Left ventricle myocardium inferior (tissue), 1 donor: ENCODE data around the gene WDR13. TPM values are rescaled to one million over a fixed set of nuclear protein-coding genes. Genes with fewer than 3 reads are reported as not detected.
A peak's percentile ranks its signal among the peaks of the same experiment; 100 is the strongest.
"Not testable (repeated sequence)": the region's sequence is repeated elsewhere in the genome, so short reads cannot be mapped to it uniquely, and the experiment has no call there.

Source experiments
- DNase-seq: peaks from one replicate; pipeline ENCODE4 v3.0.0-alpha.2; 2020
- H3K27ac ChIP-seq: fragments of 200-600 bp; replicated peaks from 2 replicates; pipeline ENCODE4 v1.8.0; 2021
- H3K27me3 ChIP-seq: fragments of 200-600 bp; 2 replicates; pipeline ENCODE4 v1.8.0; 2021; ENCODE audit warnings: low read depth
- H3K36me3 ChIP-seq: fragments of 200-600 bp; 2 replicates; pipeline ENCODE4 v1.8.0; 2021
- H3K4me1 ChIP-seq: fragments of 200-600 bp; 2 replicates; pipeline ENCODE4 v1.8.0; 2021
- H3K4me3 ChIP-seq: fragments of 200-600 bp; 2 replicates; pipeline ENCODE4 v1.8.0; 2021; ENCODE audit warnings: mild to moderate bottlenecking, moderate library complexity
- H3K9me3 ChIP-seq: fragments of 200-600 bp; replicated peaks from 2 replicates; pipeline ENCODE4 v1.8.0; 2021
- CTCF ChIP-seq: fragments of 200-600 bp; IDR thresholded peaks from 2 replicates; pipeline ENCODE4 v1.8.0; 2021; ENCODE audit warnings: antibody characterized with exemption, mild to moderate bottlenecking, borderline replicate concordance
- intact Hi-C: fragments of 100-400 bp; cut with micrococcal nuclease; formaldehyde crosslinking; loops from one replicate; pipeline ENCODE4 v1.11.0; 2022
- long read RNA-seq: library from polyadenylated mRNA; unstranded; transcript quantifications from one replicate; pipeline ENCODE4 v2.0.0, GENCODE V29; 2021
- total RNA-seq: library from RNA; stranded (reverse); fragmentation: NEBNext Ultra II Directional; extraction: Animal tissue kit (Norgen Biotek cat#: 25700); gene quantifications from one replicate; pipeline ENCODE4 v1.2.1, GENCODE V29; 2021
- donor health status: DM: no; HTN: yes; CAD: no; lungs with severe emphysema.

The WDR13 gene
- total RNA-seq: 137 TPM
- long read RNA-seq, full-length matches to known transcripts: 172 of 249 reads
- long read RNA-seq, partial matches to known transcripts: 29 of 249 reads
- long read RNA-seq, other reads (novel, unspliced or antisense): 48 of 249 reads

GRCh38 chrX:48597353-48598264 lies at the start of gene WDR13:
Gene WDR13, plus strand, starts transcription at chrX:48597492. Its CDS starts 505 bp downstream, at chrX:48597997.
- H3K36me3 ChIP-seq: peaks cover 39% of the 10 kb centered on the region
- no peak for TF ChIP-seq CTCF
- intact Hi-C loops: no loop called here
- no peaks in the 10 kb centered on the region for H3K9me3 ChIP-seq
- H3K4me3 ChIP-seq: peak within 1 kb of the TSS; percentile 74
- peak within 1 kb of the TSS; percentile 99 for H3K27ac ChIP-seq
- DNase-seq: peak; percentile 91
- peaks cover 16% of the 10 kb centered on the region for H3K4me1 ChIP-seq
- H3K27me3 ChIP-seq: no peaks in the 10 kb centered on the region

- Histone ChIP-seq H3K4me3 (no peak overlapping the region), H3K9me3 (no peaks in the 10 kb centered on the region), H3K4me1 (peaks cover 6% of the 10 kb centered on the region), H3K27me3 (no peaks in the 10 kb centered on the region), H3K36me3 (peaks cover 32% of the 10 kb centered on the region), H3K27ac (no peak overlapping the region)
- TF ChIP-seq CTCF: no peak
- DNase-seq: no peak
- intact Hi-C loops: no loop called here
Measured at GRCh38 chrX:48548871-48549270, 48.4 kb upstream of the WDR13 start.

GRCh38 chrX:48555731-48556325 lies 41.5 kb upstream of the WDR13 start:
- H3K4me3 ChIP-seq, H3K9me3 ChIP-seq, DNase-seq, H3K27me3 ChIP-seq, intact Hi-C loops: not testable (repeated sequence)
- H3K4me1 ChIP-seq: peaks cover 11% of the 10 kb centered on the region
- peaks cover 20% of the 10 kb centered on the region for H3K36me3 ChIP-seq
- H3K27ac ChIP-seq: peak overlapping the region; percentile 73

GRCh38 chrX:48558271-48558670 lies 39.0 kb upstream of the WDR13 start:
- no peaks in the 10 kb centered on the region for H3K9me3 ChIP-seq
- peak overlapping the region; percentile 50 for H3K27ac ChIP-seq
- peaks cover 21% of the 10 kb centered on the region for H3K36me3 ChIP-seq
- H3K27me3 ChIP-seq: no peaks in the 10 kb centered on the region
- H3K4me1 ChIP-seq: peaks cover 6% of the 10 kb centered on the region
- intact Hi-C loops: no loop called here
- no peak for TF ChIP-seq CTCF
- no peak for DNase-seq
- no peak overlapping the region for H3K4me3 ChIP-seq

GRCh38 chrX:48559636-48560035 lies 37.7 kb upstream of the WDR13 start:
- H3K27me3 ChIP-seq: no peaks in the 10 kb centered on the region
- TF ChIP-seq CTCF: no peak
- H3K4me3 ChIP-seq: no peak overlapping the region
- DNase-seq: no peak
- no peak overlapping the region for H3K27ac ChIP-seq
- peaks cover 12% of the 10 kb centered on the region for H3K4me1 ChIP-seq
- intact Hi-C loops: no loop called here
- H3K9me3 ChIP-seq: no peaks in the 10 kb centered on the region
- H3K36me3 ChIP-seq: peaks cover 21% of the 10 kb centered on the region

GRCh38 chrX:48560056-48560455 lies 37.2 kb upstream of the WDR13 start:
- Histone ChIP-seq H3K4me3 (no peak overlapping the region), H3K36me3 (peaks cover 21% of the 10 kb centered on the region), H3K27me3 (no peaks in the 10 kb centered on the region), H3K4me1 (peaks cover 12% of the 10 kb centered on the region), H3K9me3 (no peaks in the 10 kb centered on the region), H3K27ac (no peak overlapping the region)
- no peak for TF ChIP-seq CTCF
- no peak for DNase-seq
- intact Hi-C loops: no loop called here
